ENCODE data around the gene PHLDB2. TPM values are rescaled to one million over a fixed set of nuclear protein-coding genes. Genes with fewer than 3 reads are reported as not detected.

Gene PHLDB2
- total RNA-seq, 1 donor from 2014 or later: 37.2 TPM

DNA sequence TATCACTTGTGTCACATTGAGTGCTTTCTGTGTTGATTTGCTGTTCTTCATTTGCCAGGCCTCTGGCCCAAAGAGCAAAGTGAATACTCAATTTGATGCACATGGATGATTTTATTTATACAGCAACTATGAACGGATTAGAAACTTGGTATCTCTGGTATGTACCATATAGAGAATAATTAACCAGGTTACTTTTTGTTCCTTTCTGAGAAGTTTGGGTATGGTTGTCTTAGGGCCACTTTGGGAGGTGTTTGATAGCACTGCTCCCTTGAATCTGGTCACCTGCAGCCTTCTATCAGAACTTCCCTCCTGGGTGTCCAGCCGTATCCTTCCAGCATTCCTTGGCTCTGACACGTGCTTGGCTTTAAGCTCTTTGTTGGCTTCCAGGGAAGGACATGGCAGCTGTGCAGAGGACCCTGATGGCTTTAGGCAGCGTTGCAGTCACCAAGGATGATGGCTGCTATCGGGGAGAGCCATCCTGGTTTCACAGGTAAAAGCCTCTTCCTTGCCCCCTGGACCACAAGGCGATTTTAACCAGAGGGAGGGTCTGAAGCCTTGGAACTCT is 152.4 kb downstream of the PHLDB2 start:
- TF ChIP-seq, protein P1, sequence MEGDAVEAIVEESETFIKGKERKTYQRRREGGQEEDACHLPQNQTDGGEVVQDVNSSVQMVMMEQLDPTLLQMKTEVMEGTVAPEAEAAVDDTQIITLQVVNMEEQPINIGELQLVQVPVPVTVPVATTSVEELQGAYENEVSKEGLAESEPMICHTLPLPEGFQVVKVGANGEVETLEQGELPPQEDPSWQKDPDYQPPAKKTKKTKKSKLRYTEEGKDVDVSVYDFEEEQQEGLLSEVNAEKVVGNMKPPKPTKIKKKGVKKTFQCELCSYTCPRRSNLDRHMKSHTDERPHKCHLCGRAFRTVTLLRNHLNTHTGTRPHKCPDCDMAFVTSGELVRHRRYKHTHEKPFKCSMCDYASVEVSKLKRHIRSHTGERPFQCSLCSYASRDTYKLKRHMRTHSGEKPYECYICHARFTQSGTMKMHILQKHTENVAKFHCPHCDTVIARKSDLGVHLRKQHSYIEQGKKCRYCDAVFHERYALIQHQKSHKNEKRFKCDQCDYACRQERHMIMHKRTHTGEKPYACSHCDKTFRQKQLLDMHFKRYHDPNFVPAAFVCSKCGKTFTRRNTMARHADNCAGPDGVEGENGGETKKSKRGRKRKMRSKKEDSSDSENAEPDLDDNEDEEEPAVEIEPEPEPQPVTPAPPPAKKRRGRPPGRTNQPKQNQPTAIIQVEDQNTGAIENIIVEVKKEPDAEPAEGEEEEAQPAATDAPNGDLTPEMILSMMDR (IDR thresholded peaks at IDR 0.05; ENCODE audit: unreplicated experiment): no peak
- Mint-ChIP-seq H3K27me3 (ENCODE audit: low read depth) (no peaks in the 10 kb centered on the region), H3K9me3 (no peaks in the 10 kb centered on the region), H3K36me3 (no peaks in the 10 kb centered on the region), H3K27ac (no peak overlapping the region), H3K4me1 (peaks cover 16% of the 10 kb centered on the region), H3K4me3 (no peak overlapping the region)
- DNase-seq (ENCODE audit: low spot score in 2 of 2, unreplicated experiment in 2 of 2): no peak

DNA sequence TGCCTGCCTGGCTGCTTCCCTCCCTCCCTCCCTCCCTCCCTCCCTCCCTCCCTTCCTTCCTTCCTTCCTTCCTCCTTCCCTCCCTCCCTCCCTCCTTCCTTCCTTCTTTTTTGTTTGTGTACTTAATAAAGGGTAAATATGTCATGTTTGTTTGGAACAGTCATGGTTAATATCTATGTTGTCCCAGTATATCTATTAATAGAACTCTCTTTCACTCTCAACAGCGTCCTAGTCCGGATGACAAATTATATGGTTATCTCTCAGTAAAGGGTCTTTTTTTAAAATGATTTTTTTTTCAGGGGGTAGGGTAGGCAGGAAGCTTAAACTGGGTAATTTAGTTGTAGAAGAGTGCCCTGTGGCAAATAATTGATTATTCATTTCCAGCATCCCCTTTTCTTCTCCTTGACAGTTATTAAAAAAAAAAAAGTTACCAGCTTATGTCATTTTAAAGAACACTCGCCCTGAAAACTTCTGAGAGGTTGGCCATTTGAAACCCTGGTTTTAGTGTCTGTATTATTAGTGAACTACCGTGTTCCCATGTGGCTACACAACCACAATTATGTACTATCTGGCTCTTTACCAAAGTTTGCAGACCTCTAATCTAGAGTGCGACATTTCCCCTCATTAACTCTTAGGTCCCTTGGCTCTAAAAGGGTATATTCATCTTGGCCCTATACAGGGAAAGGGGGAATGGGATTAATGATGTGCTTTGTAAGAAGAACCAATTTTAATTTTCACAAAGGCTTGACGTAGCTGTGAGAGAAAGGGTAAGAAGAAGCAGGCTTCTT is 153.3 kb downstream of the PHLDB2 start:
- TF ChIP-seq, protein P1 (IDR thresholded peaks at IDR 0.05; ENCODE audit: unreplicated experiment): no peak
- no peak overlapping the region for H3K27ac Mint-ChIP-seq

DNA sequence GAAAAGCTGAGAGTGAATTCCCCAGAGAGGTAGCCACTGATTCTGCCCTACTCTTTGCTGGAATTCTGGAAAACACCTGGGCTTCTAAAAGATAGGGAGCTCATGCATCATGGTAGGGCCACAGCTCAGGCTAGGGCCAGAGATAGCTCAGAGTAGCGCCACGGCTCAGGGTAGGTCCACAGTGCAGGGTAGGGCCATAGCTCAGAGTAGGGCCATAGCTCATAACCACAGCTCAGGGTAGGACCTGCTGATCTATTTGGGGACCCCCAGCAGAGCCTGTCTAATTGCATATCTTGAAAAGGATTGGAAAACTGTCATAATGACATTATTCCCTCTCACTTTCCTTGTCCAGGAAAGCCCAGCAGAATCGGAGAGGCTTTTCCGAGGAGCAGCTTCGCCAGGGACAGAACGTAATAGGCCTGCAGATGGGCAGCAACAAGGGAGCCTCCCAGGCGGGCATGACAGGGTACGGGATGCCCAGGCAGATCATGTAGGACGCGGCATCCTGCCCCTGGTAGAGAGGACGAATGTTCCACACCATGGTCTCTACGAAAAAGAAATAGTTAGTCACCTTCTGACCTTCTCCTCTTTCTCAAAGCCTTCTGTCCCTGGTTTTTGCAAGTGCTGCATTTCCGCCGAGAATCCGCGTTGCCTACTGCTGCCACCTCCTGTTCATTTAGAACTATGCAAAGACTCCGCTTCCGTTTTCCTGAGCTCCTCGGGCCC is 154.2 kb downstream of the PHLDB2 start:
- Mint-ChIP-seq H3K4me1 (peaks cover 9% of the 10 kb centered on the region), H3K27ac (no peak overlapping the region), H3K4me3 (no peak overlapping the region), H3K27me3 (ENCODE audit: low read depth) (no peaks in the 10 kb centered on the region), H3K36me3 (no peaks in the 10 kb centered on the region), H3K9me3 (no peaks in the 10 kb centered on the region)
- TF ChIP-seq, protein P1 (IDR thresholded peaks at IDR 0.05; ENCODE audit: unreplicated experiment): peak; percentile 44
- DNase-seq (ENCODE audit: low spot score in 2 of 2, unreplicated experiment in 2 of 2): peak in 1 of 2 experiments; percentile 56

More for the DNA sequence above, 153.3 kb downstream of the PHLDB2 start:
- peaks cover 14% of the 10 kb centered on the region for H3K4me1 Mint-ChIP-seq
- H3K9me3 Mint-ChIP-seq: no peaks in the 10 kb centered on the region
- DNase-seq (ENCODE audit: low spot score in 2 of 2, unreplicated experiment in 2 of 2): no peak
- no peak overlapping the region for H3K4me3 Mint-ChIP-seq
- H3K27me3 Mint-ChIP-seq (ENCODE audit: low read depth): no peaks in the 10 kb centered on the region
- H3K36me3 Mint-ChIP-seq: no peaks in the 10 kb centered on the region

DNA sequence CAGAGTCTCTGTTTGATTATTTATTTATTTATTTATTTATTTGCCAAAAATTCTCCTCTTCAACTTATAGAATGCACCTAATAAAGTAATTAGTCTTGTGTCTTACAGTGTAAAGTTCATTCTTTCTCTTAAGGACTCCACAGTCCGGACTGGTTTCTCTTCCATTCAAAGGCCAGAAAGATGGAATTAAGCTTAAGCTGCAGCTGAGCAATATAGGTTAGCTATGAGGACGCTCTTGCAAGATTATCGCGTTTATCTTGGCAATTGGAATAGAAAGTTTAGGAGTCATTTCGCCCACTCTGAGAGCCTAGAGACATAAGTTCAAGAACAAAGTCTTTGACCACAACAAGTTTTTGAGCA is 154.7 kb downstream of the PHLDB2 start:
- H3K36me3 Mint-ChIP-seq: no peaks in the 10 kb centered on the region
- TF ChIP-seq, protein P1 (IDR thresholded peaks at IDR 0.05; ENCODE audit: unreplicated experiment): no peak
- no peak overlapping the region for H3K4me3 Mint-ChIP-seq
- no peak for DNase-seq (ENCODE audit: low spot score in 2 of 2, unreplicated experiment in 2 of 2)
- H3K27me3 Mint-ChIP-seq (ENCODE audit: low read depth): no peaks in the 10 kb centered on the region
- H3K4me1 Mint-ChIP-seq: peaks cover 9% of the 10 kb centered on the region
- H3K9me3 Mint-ChIP-seq: no peaks in the 10 kb centered on the region
- H3K27ac Mint-ChIP-seq: no peak overlapping the region

DNA sequence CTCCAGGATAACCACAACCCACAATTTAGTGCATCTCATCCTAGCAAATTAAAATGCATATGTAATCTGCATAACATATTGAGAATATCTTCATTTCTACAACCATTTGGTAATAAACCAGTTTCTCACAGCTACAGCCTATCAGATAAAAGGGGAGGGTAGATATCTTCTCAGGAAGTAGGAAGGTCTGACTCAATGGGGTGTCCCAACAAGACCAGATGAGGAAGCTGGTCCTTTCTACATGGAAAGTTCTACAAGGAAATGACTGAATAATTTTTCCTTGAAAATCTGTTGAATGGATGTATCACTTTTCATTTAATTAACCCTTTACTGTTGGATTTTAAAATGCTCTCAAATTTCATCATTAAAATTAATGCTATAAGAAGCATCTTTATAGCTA is 158.0 kb downstream of the PHLDB2 start:
- Mint-ChIP-seq H3K27ac (no peak overlapping the region), H3K9me3 (peaks cover 7% of the 10 kb centered on the region), H3K36me3 (no peaks in the 10 kb centered on the region), H3K4me1 (peaks cover 8% of the 10 kb centered on the region), H3K27me3 (ENCODE audit: low read depth) (no peaks in the 10 kb centered on the region), H3K4me3 (no peak overlapping the region)
- DNase-seq (ENCODE audit: low spot score in 2 of 2, unreplicated experiment in 2 of 2): no peak
- TF ChIP-seq, protein P1 (IDR thresholded peaks at IDR 0.05; ENCODE audit: unreplicated experiment): no peak
